ENCODE measurements around the gene WNT9A. TPM values are rescaled to one million over a fixed set of nuclear protein-coding genes. Genes with fewer than 3 reads are reported as not detected.
"Not testable (repeated sequence)": the region's sequence is repeated elsewhere in the genome, so short reads cannot be mapped to it uniquely, and the experiment has no call there.

Gene WNT9A
- total and polyA plus RNA-seq, 9 of the 15 experiments (the other 6 are each of a cell fraction or from before 2014, with no cell fraction given): 0.04 to 0.17 (median 0.10) TPM; not detected in 4

- H3K27ac ChIP-seq (ENCODE audit: extremely low read depth, low read depth, low read length); H2AFZ ChIP-seq (ENCODE audit: low read depth, low read length); FAIRE-seq; H4K20me1 ChIP-seq (replicated peaks; ENCODE audit: control insufficient read depth, insufficient read depth, low read length); H3K9ac ChIP-seq (ENCODE audit: insufficient read depth in 1 of 2, low read depth in 2 of 2, low read length in 2 of 2); in situ Hi-C loops (cut with MboI); H3K4me2 ChIP-seq (ENCODE audit: insufficient read depth, low read length); H3K4me3 ChIP-seq; DNase-seq (ENCODE audit: extremely low read depth in 1 of 4, low spot score in 3 of 4); BruUV-seq (replicated peaks); H3K79me2 ChIP-seq (ENCODE audit: control insufficient read depth, insufficient read depth, low read length); H3K9me1 ChIP-seq (ENCODE audit: control insufficient read depth, insufficient read depth, low read length); POLR2A ChIA-PET; intact Hi-C loops (cut with micrococcal nuclease); CTCF ChIA-PET (ENCODE audit: low intra/inter-chr PET ratio); H3K9me3 ChIP-seq (replicated peaks; ENCODE audit: control insufficient read depth, insufficient read depth, low read depth, low read length); H3K4me1 ChIP-seq (replicated peaks in 1 of 2; ENCODE audit: control insufficient read depth in 2 of 2, insufficient read depth in 2 of 2, low read length in 2 of 2); H3K27me3 ChIP-seq (ENCODE audit: control insufficient read depth in 2 of 2, insufficient read depth in 2 of 2, low read length in 2 of 2); ATAC-seq; H3K36me3 ChIP-seq (ENCODE audit: control insufficient read depth, insufficient read depth, low read length): not testable (repeated sequence)
- 0% methylated on average over 2 of the region's 3 CpGs for WGBS (ENCODE audit: insufficient coverage, low coverage, missing lambda C conversion rate)
- TF ChIP-seq BCOR (IDR thresholded peaks at IDR 0.05) (0 out of 2 replicates have a peak, but pooled peaks have one; percentile 12), ZNF146 (CRISPR knock-in tag; IDR thresholded peaks at IDR 0.05; ENCODE audit: unreplicated experiment) (peak; percentile 84)
Observed at GRCh38 chr1:227877810-227878209, 69.9 kb downstream of the WNT9A start.

DNA sequence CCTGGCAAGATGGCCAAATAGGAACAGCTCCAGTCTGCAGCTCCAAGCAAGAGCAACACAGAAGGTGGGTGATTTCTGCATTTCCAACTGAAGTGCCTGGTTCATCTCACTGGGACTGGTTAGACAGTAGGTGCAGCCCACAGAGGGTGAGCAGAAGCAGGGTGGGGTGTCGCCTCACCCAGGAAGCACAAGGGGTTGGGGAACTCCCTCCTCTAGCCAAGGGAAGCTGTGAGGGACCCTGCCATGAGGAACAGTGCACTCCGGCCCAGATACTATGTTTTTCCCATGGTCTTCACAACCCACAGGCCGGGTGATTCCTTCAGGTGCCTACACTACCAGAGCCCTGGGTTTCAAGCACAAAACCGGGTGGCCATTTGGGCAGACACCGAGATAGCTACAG lies 75.8 kb downstream of the WNT9A start:
- BruUV-seq (replicated peaks); H3K4me3 ChIP-seq; H3K79me2 ChIP-seq (ENCODE audit: control insufficient read depth, insufficient read depth, low read length); H3K9me3 ChIP-seq (replicated peaks; ENCODE audit: control insufficient read depth, insufficient read depth, low read depth, low read length); intact Hi-C loops (cut with micrococcal nuclease); H4K20me1 ChIP-seq (replicated peaks; ENCODE audit: control insufficient read depth, insufficient read depth, low read length); in situ Hi-C loops (cut with MboI); H3K36me3 ChIP-seq (ENCODE audit: control insufficient read depth, insufficient read depth, low read length); H3K4me2 ChIP-seq (ENCODE audit: insufficient read depth, low read length); H2AFZ ChIP-seq (ENCODE audit: low read depth, low read length); ATAC-seq; H3K27ac ChIP-seq (ENCODE audit: extremely low read depth, low read depth, low read length); H3K9ac ChIP-seq (ENCODE audit: insufficient read depth in 1 of 2, low read depth in 2 of 2, low read length in 2 of 2); FAIRE-seq; H3K4me1 ChIP-seq (replicated peaks in 1 of 2; ENCODE audit: control insufficient read depth in 2 of 2, insufficient read depth in 2 of 2, low read length in 2 of 2); H3K9me1 ChIP-seq (ENCODE audit: control insufficient read depth, insufficient read depth, low read length); DNase-seq (ENCODE audit: extremely low read depth in 1 of 4, low spot score in 3 of 4); CTCF ChIA-PET (ENCODE audit: low intra/inter-chr PET ratio): not testable (repeated sequence)
- peaks cover 5 to 14% of the 10 kb centered on the region in 2 experiments for H3K27me3 ChIP-seq (ENCODE audit: control insufficient read depth in 2 of 2, insufficient read depth in 2 of 2, low read length in 2 of 2)
- WGBS (ENCODE audit: insufficient coverage, low coverage, missing lambda C conversion rate): 3% methylated on average over 5 of the region's 5 CpGs
- POLR2A ChIA-PET: interaction anchor here (1.5 kb wide), 1 partner anchor 8 kb away, joined by 3 read pairs; no protein-coding TSS in a partner anchor
